Sigmoid colon (tissue), 4 donors: ENCODE results near the gene THAP5.

ENCODE experiments used
- EP300 ChIP-seq, 4 donors: sonication (generic); formaldehyde crosslinking; IDR thresholded peaks; one replicate each; pipeline ENCODE4 v1.6.1; 2017; ENCODE audit warnings: antibody characterized with exemption in 4 of 4
- TF ChIP-seq, protein P1 (sequence below), 4 experiments: fragments of 450-650 bp in 3 of 4; fragments of 200-600 bp in 1 of 4; IDR thresholded peaks; one replicate each; pipeline ENCODE4 v1.5.1; 2016 to 2019; ENCODE audit warnings: antibody characterized with exemption in 4 of 4, mild to moderate bottlenecking in 3 of 4, moderate library complexity in 2 of 4

DNA sequence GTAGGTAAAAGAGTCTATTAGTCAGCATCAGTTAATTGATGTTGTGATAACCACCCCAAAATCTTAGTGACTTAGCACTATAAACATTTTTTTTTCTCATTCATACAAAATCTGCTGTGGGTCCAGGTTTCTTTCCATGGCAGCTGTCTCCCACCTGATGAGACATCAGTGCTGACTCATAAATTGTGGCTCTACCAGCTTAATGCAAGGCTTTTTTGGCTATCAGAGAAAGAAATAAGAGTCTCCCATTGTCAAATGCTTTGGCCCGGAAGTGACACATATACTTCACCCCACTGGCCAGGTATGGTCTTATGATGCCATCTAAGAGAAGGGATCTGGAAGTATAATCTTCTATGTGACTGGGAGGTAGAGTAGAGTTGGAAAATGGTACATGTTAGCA is 14.7 kb upstream of the THAP5 start:
- TF ChIP-seq, protein P1, sequence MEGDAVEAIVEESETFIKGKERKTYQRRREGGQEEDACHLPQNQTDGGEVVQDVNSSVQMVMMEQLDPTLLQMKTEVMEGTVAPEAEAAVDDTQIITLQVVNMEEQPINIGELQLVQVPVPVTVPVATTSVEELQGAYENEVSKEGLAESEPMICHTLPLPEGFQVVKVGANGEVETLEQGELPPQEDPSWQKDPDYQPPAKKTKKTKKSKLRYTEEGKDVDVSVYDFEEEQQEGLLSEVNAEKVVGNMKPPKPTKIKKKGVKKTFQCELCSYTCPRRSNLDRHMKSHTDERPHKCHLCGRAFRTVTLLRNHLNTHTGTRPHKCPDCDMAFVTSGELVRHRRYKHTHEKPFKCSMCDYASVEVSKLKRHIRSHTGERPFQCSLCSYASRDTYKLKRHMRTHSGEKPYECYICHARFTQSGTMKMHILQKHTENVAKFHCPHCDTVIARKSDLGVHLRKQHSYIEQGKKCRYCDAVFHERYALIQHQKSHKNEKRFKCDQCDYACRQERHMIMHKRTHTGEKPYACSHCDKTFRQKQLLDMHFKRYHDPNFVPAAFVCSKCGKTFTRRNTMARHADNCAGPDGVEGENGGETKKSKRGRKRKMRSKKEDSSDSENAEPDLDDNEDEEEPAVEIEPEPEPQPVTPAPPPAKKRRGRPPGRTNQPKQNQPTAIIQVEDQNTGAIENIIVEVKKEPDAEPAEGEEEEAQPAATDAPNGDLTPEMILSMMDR (IDR thresholded peaks at IDR 0.05), result no peak
- TF ChIP-seq EP300 (IDR thresholded peaks at IDR 0.05), result no peak
